PFSK-1 (cell line): Measurements from ENCODE around the gene AMACR.

Experiments
- FOXP2 ChIP-seq: optimal IDR thresholded peaks from 2 replicates; pipeline ENCODE3; 2011; ENCODE audit warnings: borderline replicate concordance, control low read depth, inconsistent platforms; ENCODE audit not compliant: insufficient read depth; ENCODE audit errors: extremely low read length, extremely low read depth
- POLR2AphosphoS5 ChIP-seq: IDR thresholded peaks from 2 replicates; pipeline ENCODE4 v1.6.1; 2012; ENCODE audit warnings: low read depth, mild to moderate bottlenecking, control low read depth, low read length, moderate library complexity
- SIN3A ChIP-seq: IDR thresholded peaks from 2 replicates; pipeline ENCODE4 v1.6.1; 2012; ENCODE audit warnings: mild to moderate bottlenecking, low read length, moderate library complexity, borderline replicate concordance; ENCODE audit not compliant: insufficient read depth
- TAF1 ChIP-seq: IDR thresholded peaks from 2 replicates; pipeline ENCODE4 v1.6.1; 2012; ENCODE audit warnings: low read length, control low read depth, borderline replicate concordance; ENCODE audit not compliant: insufficient read depth
- TF ChIP-seq, protein P1 (sequence below), 2 experiments: IDR thresholded peaks; 2 replicates each; pipeline versions ENCODE4 v1.6.1 to v1.8.0; 2011 to 2012; ENCODE audit warnings: low read depth in 2 of 2, low read length in 2 of 2, control low read depth in 1 of 2, inconsistent platforms in 1 of 2, mild to moderate bottlenecking in 1 of 2, moderate library complexity in 1 of 2; ENCODE audit not compliant: insufficient read depth in 1 of 2

Gene AMACR

GRCh38 chr5:34028349-34028748 lies 20.5 kb upstream of the AMACR start:
- TF ChIP-seq, protein P1, sequence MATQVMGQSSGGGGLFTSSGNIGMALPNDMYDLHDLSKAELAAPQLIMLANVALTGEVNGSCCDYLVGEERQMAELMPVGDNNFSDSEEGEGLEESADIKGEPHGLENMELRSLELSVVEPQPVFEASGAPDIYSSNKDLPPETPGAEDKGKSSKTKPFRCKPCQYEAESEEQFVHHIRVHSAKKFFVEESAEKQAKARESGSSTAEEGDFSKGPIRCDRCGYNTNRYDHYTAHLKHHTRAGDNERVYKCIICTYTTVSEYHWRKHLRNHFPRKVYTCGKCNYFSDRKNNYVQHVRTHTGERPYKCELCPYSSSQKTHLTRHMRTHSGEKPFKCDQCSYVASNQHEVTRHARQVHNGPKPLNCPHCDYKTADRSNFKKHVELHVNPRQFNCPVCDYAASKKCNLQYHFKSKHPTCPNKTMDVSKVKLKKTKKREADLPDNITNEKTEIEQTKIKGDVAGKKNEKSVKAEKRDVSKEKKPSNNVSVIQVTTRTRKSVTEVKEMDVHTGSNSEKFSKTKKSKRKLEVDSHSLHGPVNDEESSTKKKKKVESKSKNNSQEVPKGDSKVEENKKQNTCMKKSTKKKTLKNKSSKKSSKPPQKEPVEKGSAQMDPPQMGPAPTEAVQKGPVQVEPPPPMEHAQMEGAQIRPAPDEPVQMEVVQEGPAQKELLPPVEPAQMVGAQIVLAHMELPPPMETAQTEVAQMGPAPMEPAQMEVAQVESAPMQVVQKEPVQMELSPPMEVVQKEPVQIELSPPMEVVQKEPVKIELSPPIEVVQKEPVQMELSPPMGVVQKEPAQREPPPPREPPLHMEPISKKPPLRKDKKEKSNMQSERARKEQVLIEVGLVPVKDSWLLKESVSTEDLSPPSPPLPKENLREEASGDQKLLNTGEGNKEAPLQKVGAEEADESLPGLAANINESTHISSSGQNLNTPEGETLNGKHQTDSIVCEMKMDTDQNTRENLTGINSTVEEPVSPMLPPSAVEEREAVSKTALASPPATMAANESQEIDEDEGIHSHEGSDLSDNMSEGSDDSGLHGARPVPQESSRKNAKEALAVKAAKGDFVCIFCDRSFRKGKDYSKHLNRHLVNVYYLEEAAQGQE (IDR thresholded peaks at IDR 0.05; ENCODE audit: insufficient read depth in 1 of 2, low read depth in 2 of 2, low read length in 2 of 2), result no peak
- no peak for TF ChIP-seq FOXP2
- no peak for TF ChIP-seq POLR2AphosphoS5
- TF ChIP-seq TAF1, result no peak
- TF ChIP-seq SIN3A, result no peak

- no peak for TF ChIP-seq TAF1
- TF ChIP-seq POLR2AphosphoS5, result no peak
- TF ChIP-seq SIN3A, result no peak
- no peak for TF ChIP-seq FOXP2
- TF ChIP-seq, protein P1 (IDR thresholded peaks at IDR 0.05; ENCODE audit: insufficient read depth in 1 of 2, low read depth in 2 of 2, low read length in 2 of 2), result no peak
Measured at GRCh38 chr5:34026089-34026761, 18.4 kb upstream of the AMACR start.

DNA sequence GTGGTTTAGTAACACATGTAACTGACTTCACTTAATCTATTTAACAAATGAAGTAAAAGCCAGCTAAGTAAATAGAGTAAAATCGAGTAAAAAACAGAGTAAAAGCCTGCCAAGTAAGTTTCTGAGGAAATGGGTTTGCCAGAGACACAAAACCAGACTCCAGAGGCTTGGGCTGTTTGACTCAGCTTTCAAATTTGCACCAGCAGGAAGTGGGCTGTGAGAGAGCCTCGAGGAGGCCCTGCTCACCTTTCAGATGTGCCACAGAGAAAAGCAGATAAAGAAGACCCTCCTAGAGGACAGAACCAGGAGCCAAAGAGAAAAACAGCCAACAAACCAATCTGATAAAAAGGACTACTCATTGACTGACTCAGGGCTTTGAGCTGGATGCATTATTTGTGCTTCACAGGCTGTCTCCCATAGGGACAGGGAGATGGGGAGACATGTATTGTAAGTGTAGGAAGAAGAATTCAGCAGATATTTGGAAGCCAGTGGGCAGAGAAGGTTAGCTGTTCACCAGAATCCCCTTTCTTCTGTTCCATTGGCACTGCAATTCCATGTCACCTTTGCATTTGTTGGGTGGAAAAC lies 14.4 kb upstream of the AMACR start:
- TF ChIP-seq FOXP2, result no peak
- no peak for TF ChIP-seq POLR2AphosphoS5
- TF ChIP-seq SIN3A, result no peak
- no peak for TF ChIP-seq TAF1
- TF ChIP-seq, protein P1 (IDR thresholded peaks at IDR 0.05; ENCODE audit: insufficient read depth in 1 of 2, low read depth in 2 of 2, low read length in 2 of 2), result no peak

- TF ChIP-seq TAF1 (no peak), POLR2AphosphoS5 (no peak), FOXP2 (no peak), SIN3A (no peak)
- TF ChIP-seq, protein P1 (IDR thresholded peaks at IDR 0.05; ENCODE audit: insufficient read depth in 1 of 2, low read depth in 2 of 2, low read length in 2 of 2), result no peak
Measured at GRCh38 chr5:34021334-34021733, 13.5 kb upstream of the AMACR start.
